HCT116 (cell line): ENCODE measurements around the gene HMGCS2. TPM values are rescaled to one million over a fixed set of nuclear protein-coding genes. Genes with fewer than 3 reads are reported as not detected.

ENCODE experiments used
- ATAC-seq: fragments of 200-7000 bp; cut with Tn5 transposase; 2 replicates; pipeline ENCODE4 v1.9.1; 2020; ENCODE audit warnings: mild to moderate bottlenecking, moderate library complexity
- Bru-seq: library from RNA; stranded (reverse); fragments of 400-500 nt; gene quantifications from one replicate; lab custom pipeline; 2021; lab: Mats Ljungman, UMichigan
- BruChase-seq, 2 experiments: library from RNA; stranded (reverse); fragments of 400-500 nt; gene quantifications; one replicate each; lab custom pipeline; 2021; lab: Mats Ljungman, UMichigan
- BruUV-seq: library from RNA; stranded (reverse); fragments of 400-500 nt; replicated peaks from 2 replicates; lab custom pipeline; 2021; lab: Mats Ljungman, UMichigan
- CTCF ChIA-PET: fragments of 300-600 bp; sonication (Branson Sonifier 250); formaldehyde crosslinking; loops from one replicate; lab custom pipeline; 2021; ENCODE audit warnings: antibody characterized with exemption; lab: Charles Lee
- POLR2A ChIA-PET: fragments of 300-600, 350-600 bp; sonication (Branson Sonifier 250); formaldehyde crosslinking; loops from one replicate; lab custom pipeline; 2021; ENCODE audit warnings: antibody characterized with exemption; lab: Charles Lee
- RAD21 ChIA-PET, 2 experiments: fragments of 300-600 bp; sonication (Branson Sonifier 250); formaldehyde crosslinking; loops; one replicate each; lab custom pipeline; 2023; ENCODE audit warnings: low total read pairs in 2 of 2; ENCODE audit not compliant: uncharacterized antibody in 2 of 2, unreplicated experiment in 2 of 2, low non-redundant PET in 1 of 2; lab: Charles Lee
- DNase-seq: peaks from one replicate; pipeline ENCODE4 v3.0.0-alpha.2; 2010; ENCODE audit warnings: low read depth, low spot score
- H2AFZ ChIP-seq: fragments of 200-600 bp; shearing (Covaris generic), sonication (generic); 2 replicates; pipeline ENCODE4 v1.6.1; 2017; ENCODE audit warnings: low read depth, mixed run types, mixed read lengths, antibody characterized with exemption, low read length; ENCODE audit not compliant: poor library complexity, severe bottlenecking
- H3K27ac ChIP-seq: 2 replicates; pipeline ENCODE4 v1.5.1; 2012; ENCODE audit warnings: low read depth, low read length
- H3K27me3 ChIP-seq: fragments of 200-600 bp; sonication (generic); 2 replicates; pipeline ENCODE4 v1.6.1; 2016; ENCODE audit warnings: mixed run types, low read length, mixed read lengths; ENCODE audit not compliant: insufficient read depth
- H3K36me3 ChIP-seq, 2 experiments: fragments of 200-500 bp in 1 of 2; fragments of 200-600 bp in 1 of 2; sonication (Bioruptor generic) in 1 of 2; sonication (generic) in 1 of 2; 2 replicates each; pipeline versions ENCODE4 v1.5.1 to v1.6.1; 2014 to 2016; ENCODE audit warnings: low read length in 2 of 2, inconsistent platforms in 1 of 2, mixed read lengths in 1 of 2, mixed run types in 1 of 2; ENCODE audit not compliant: insufficient read depth in 2 of 2, control insufficient read depth in 1 of 2
- H3K4me1 ChIP-seq, 2 experiments: fragments of 200-600 bp in 1 of 2; sonication (generic) in 1 of 2; 2 replicates each; pipeline versions ENCODE4 v1.5.1 to v1.6.1; 2012 to 2017; ENCODE audit warnings: low read length in 2 of 2, inconsistent platforms in 1 of 2, mild to moderate bottlenecking in 1 of 2, mixed read lengths in 1 of 2, mixed run types in 1 of 2, moderate library complexity in 1 of 2; ENCODE audit not compliant: insufficient read depth in 2 of 2, control insufficient read depth in 1 of 2
- H3K4me2 ChIP-seq: fragments of 200-600 bp; sonication (generic); 2 replicates; pipeline ENCODE4 v1.6.1; 2017; ENCODE audit warnings: mixed run types, low read length, mixed read lengths
- H3K4me3 ChIP-seq, 2 experiments: fragments of 200-600 bp in 1 of 2; sonication (generic) in 1 of 2; replicated peaks in 1 of 2; 2 replicates each; pipeline ENCODE4 v1.5.1; 2011 to 2016; ENCODE audit warnings: low read length in 2 of 2, control low read depth in 1 of 2, low read depth in 1 of 2, mild to moderate bottlenecking in 1 of 2, mixed read lengths in 1 of 2, mixed run types in 1 of 2
- H3K79me2 ChIP-seq: fragments of 200-600 bp; sonication (generic); 2 replicates; pipeline ENCODE4 v1.6.1; 2017; ENCODE audit warnings: mild to moderate bottlenecking, mixed run types, low read length, moderate library complexity, mixed read lengths; ENCODE audit not compliant: insufficient read depth
- H3K9ac ChIP-seq: fragments of 200-600 bp; sonication (generic); 2 replicates; pipeline ENCODE4 v1.6.1; 2016; ENCODE audit warnings: low read length, mixed read lengths
- H3K9me2 ChIP-seq: fragments of 200-600 bp; sonication (generic), shearing (Covaris generic); 2 replicates; pipeline ENCODE4 v1.6.1; 2017; ENCODE audit warnings: mixed run types, mild to moderate bottlenecking, moderate library complexity; ENCODE audit not compliant: insufficient read depth
- H3K9me3 ChIP-seq, 2 experiments: fragments of 200-500 bp in 1 of 2; fragments of 200-600 bp in 1 of 2; sonication (Bioruptor generic) in 1 of 2; sonication (generic) in 1 of 2; 2 replicates each; pipeline ENCODE4 v1.6.1; 2014 to 2017; ENCODE audit warnings: low read length in 2 of 2, mixed read lengths in 2 of 2, inconsistent platforms in 1 of 2, low read depth in 1 of 2, mild to moderate bottlenecking in 1 of 2, mixed run types in 1 of 2, moderate library complexity in 1 of 2; ENCODE audit not compliant: control insufficient read depth in 1 of 2, insufficient read depth in 1 of 2
- H4K20me1 ChIP-seq: fragments of 200-600 bp; sonication (generic), shearing (Covaris generic); 2 replicates; pipeline ENCODE4 v1.6.1; 2017; ENCODE audit warnings: mixed run types, mild to moderate bottlenecking, moderate library complexity; ENCODE audit not compliant: insufficient read depth
- CBX3 ChIP-seq: IDR thresholded peaks from 2 replicates; pipeline ENCODE4 v1.6.1; 2012; ENCODE audit warnings: low read depth
- CTCF ChIP-seq, 3 experiments: fragments of 200-600 bp in 1 of 3; sonication (generic) in 1 of 3; IDR thresholded peaks in 2 of 3; conservative IDR thresholded peaks in 1 of 3; 2 replicates each; pipeline ENCODE4 v1.5.1; 2012 to 2017; ENCODE audit warnings: low read depth in 2 of 3, low read length in 2 of 3, antibody characterized with exemption in 1 of 3, borderline replicate concordance in 1 of 3, control low read depth in 1 of 3, mild to moderate bottlenecking in 1 of 3, mixed read lengths in 1 of 3, mixed run types in 1 of 3, moderate library complexity in 1 of 3; ENCODE audit not compliant: insufficient read depth in 1 of 3
- ELF1 ChIP-seq: IDR thresholded peaks from 2 replicates; pipeline ENCODE4 v1.6.1; 2012; ENCODE audit warnings: low read depth, borderline replicate concordance
- FOSL1 ChIP-seq: IDR thresholded peaks from 2 replicates; pipeline ENCODE4 v1.6.1; 2012; ENCODE audit warnings: low read depth
- JUND ChIP-seq: IDR thresholded peaks from 2 replicates; pipeline ENCODE4 v1.6.1; 2012
- POLR2AphosphoS5 ChIP-seq: IDR thresholded peaks from 2 replicates; pipeline ENCODE4 v1.6.1; 2011; ENCODE audit warnings: mild to moderate bottlenecking, low read depth, low read length, moderate library complexity
- SP1 ChIP-seq: IDR thresholded peaks from 2 replicates; pipeline ENCODE4 v1.6.1; 2012; ENCODE audit warnings: low read depth
- SRF ChIP-seq: IDR thresholded peaks from 2 replicates; pipeline ENCODE4 v1.6.1; 2012; ENCODE audit warnings: low read depth
- ZFX ChIP-seq: fragments of 450-650 bp; IDR thresholded peaks from 2 replicates; pipeline ENCODE4 v1.6.1; 2017
- intact Hi-C: fragments of 100-400 bp; cut with micrococcal nuclease; formaldehyde crosslinking; loops from 2 replicates; pipeline ENCODE4 v1.10.0; 2022
- long read RNA-seq: library from polyadenylated mRNA; unstranded; transcript quantifications from one replicate; pipeline ENCODE4 v2.0.0, GENCODE V29; 2021; ENCODE audit not compliant: unreplicated experiment
- polyA plus RNA-seq: library from polyadenylated mRNA; unstranded; fragments of >200 nt; gene quantifications from 2 replicates; pipeline ENCODE4 v1.2.1, GENCODE V29; 2012; ENCODE audit warnings: missing spikeins
- total RNA-seq: library from RNA; stranded (reverse); gene quantifications from one replicate; pipeline ENCODE4 v1.2.1, GENCODE V29; 2021; ENCODE audit not compliant: unreplicated experiment

HMGCS2 gene
- total RNA-seq (0.20 TPM), Bru-seq, nascent RNA (not detected), BruChase-seq, experiment 1, labeled RNA remaining after a 6-hour chase (not detected), BruChase-seq, experiment 2, labeled RNA remaining after a 2-hour chase (not detected)
- polyA plus RNA-seq, result not detected in 2 replicates
- long read RNA-seq, result 0 reads

GRCh38 chr1:119768778-119769177 lies at the start of gene HMGCS2:
TSS of gene HMGCS2 (minus strand) at chr1:119768905. CDS start at chr1:119768844, 61 bp downstream.
- Histone ChIP-seq H3K27ac (no peak within 1 kb of the TSS), H3K4me3 (no peak within 1 kb of the TSS), H3K9me2 (no peaks in the 10 kb centered on the region), H3K4me2 (no peak within 1 kb of the TSS), H3K9ac (no peak within 1 kb of the TSS), H3K4me1 (peaks cover 2 to 3% of the 10 kb centered on the region in 2 experiments; a peak in 2 of 4 replicates), H3K27me3 (peaks cover 13% of the 10 kb centered on the region; the same call in 1 of the 2 replicates), H3K36me3 (no peaks in the 10 kb centered on the region), H3K9me3 (no peaks in the 10 kb centered on the region)
- BruUV-seq, result no TSS peak
- CTCF ChIA-PET, result no interaction called here
- DNase-seq, result no peak
- intact Hi-C loops, result no loop called here
- RAD21 ChIA-PET, result no interaction called here
- ATAC-seq, result no peak
- POLR2A ChIA-PET, result no interaction called here
- TF ChIP-seq ZFX (no peak), CBX3 (no peak), ELF1 (no peak), CTCF (IDR thresholded peaks at IDR 0.05 in 2 of 3, conservative IDR thresholded peaks at IDR 0.05 in 1 of 3; ENCODE audit: borderline replicate concordance in 1 of 3, insufficient read depth in 1 of 3, low read depth in 2 of 3, low read length in 2 of 3) (no peak), SRF (no peak), JUND (no peak), SP1 (no peak), POLR2AphosphoS5 (no peak), FOSL1 (no peak)
- TF ChIP-seq, all 23 proteins: peak for 0
- no peaks in the 10 kb centered on the region for H3K79me2 ChIP-seq
- no peaks in the 10 kb centered on the region for H4K20me1 ChIP-seq
- no peak within 1 kb of the TSS for H2AFZ ChIP-seq
